Thymus (tissue), 11 donors: Measurements from ENCODE around the gene ELOA2. TPM values are rescaled to one million over a fixed set of nuclear protein-coding genes. Genes with fewer than 3 reads are reported as not detected.
"Not testable (repeated sequence)": the region's sequence is repeated elsewhere in the genome, so short reads cannot be mapped to it uniquely, and the experiment has no call there.

Experiments
- DNase-seq, 9 donors: peaks; one replicate each; pipeline ENCODE4 v3.0.0-alpha.2; 2013; ENCODE audit warnings: low spot score in 9 of 9, low read depth in 6 of 9, missing footprints in 1 of 9
- H3K27ac ChIP-seq, 2 donors: one replicate each; pipeline ENCODE4 v1.5.1; 2013; ENCODE audit warnings: control low read depth in 1 of 2, low read depth in 1 of 2, low read length in 1 of 2, mild to moderate bottlenecking in 1 of 2, moderate library complexity in 1 of 2
- H3K27me3 ChIP-seq, 2 donors: one replicate each; pipeline ENCODE4 v1.5.1; 2013; ENCODE audit warnings: low read length in 1 of 2; ENCODE audit not compliant: control insufficient read depth in 2 of 2, insufficient read depth in 1 of 2
- H3K36me3 ChIP-seq, 2 donors: one replicate each; pipeline ENCODE4 v1.5.1; 2013; ENCODE audit warnings: low read length in 1 of 2, mild to moderate bottlenecking in 1 of 2, moderate library complexity in 1 of 2; ENCODE audit not compliant: control insufficient read depth in 2 of 2, insufficient read depth in 2 of 2
- H3K4me1 ChIP-seq, 2 donors: one replicate each; pipeline ENCODE4 v1.5.1; 2013; ENCODE audit warnings: low read length in 2 of 2; ENCODE audit not compliant: control insufficient read depth in 2 of 2, insufficient read depth in 2 of 2
- H3K4me3 ChIP-seq, 2 donors: one replicate each; pipeline ENCODE4 v1.5.1; 2013; ENCODE audit warnings: low read length in 2 of 2, control low read depth in 1 of 2, mild to moderate bottlenecking in 1 of 2
- H3K9me3 ChIP-seq, 2 donors: one replicate each; pipeline ENCODE4 v1.5.1; 2013; ENCODE audit warnings: low read length in 1 of 2, mild to moderate bottlenecking in 1 of 2; ENCODE audit not compliant: control insufficient read depth in 2 of 2, insufficient read depth in 1 of 2
- WGBS: extraction: QIAGEN DNeasy Blood & Tissue Kit; methylation state at CpG from one replicate; pipeline ENCODE4 v1.1.7; 2013; 5-methylcytosine and 5-hydroxymethylcytosine counted together
- polyA plus RNA-seq: library from polyadenylated mRNA; stranded (reverse); fragments of 200-250 nt; gene quantifications from one replicate; pipeline ENCODE4 v1.2.3, GENCODE V29; 2013
- total RNA-seq: library from RNA; stranded (reverse); fragments of 120-200 nt; gene quantifications from one replicate; pipeline ENCODE4 v1.2.4, GENCODE V29; 2013
- donor health status: healthy.

The ELOA2 gene
- total and polyA plus RNA-seq, 2 donors, result not detected

- 42% methylated on average over 7 of the region's 7 CpGs for WGBS
- Histone ChIP-seq H3K36me3 (no peaks in the 10 kb centered on the region), H3K9me3 (no peaks in the 10 kb centered on the region), H3K27me3 (no peaks in the 10 kb centered on the region), H3K4me3 (no peak overlapping the region), H3K4me1 (no peaks in the 10 kb centered on the region), H3K27ac (no peak overlapping the region)
- peak in 6 of 9 donors; percentile 2 to 30 (median 4) for DNase-seq
Observed at GRCh38 chr18:47050468-47050867, 15.0 kb upstream of the ELOA2 start.

- 97% methylated on average over 6 of the region's 6 CpGs for WGBS
- H3K27ac ChIP-seq, result no peak overlapping the region
- no peaks in the 10 kb centered on the region for H3K27me3 ChIP-seq
- H3K4me3 ChIP-seq, result no peak overlapping the region
- no peaks in the 10 kb centered on the region for H3K36me3 ChIP-seq
- H3K4me1 ChIP-seq, result no peaks in the 10 kb centered on the region
- no peaks in the 10 kb centered on the region for H3K9me3 ChIP-seq
- DNase-seq, result no peak
Observed at GRCh38 chr18:47040982-47041381, 5.6 kb upstream of the ELOA2 start.

GRCh38 chr18:47036927-47037578 is 1.6 kb upstream of the ELOA2 start:
- 90% methylated on average over 3 of the region's 3 CpGs for WGBS
- H3K36me3 ChIP-seq, result no peaks in the 10 kb centered on the region

GRCh38 chr18:47036298-47036874 is 965 bp upstream of the ELOA2 start:
- no peak overlapping the region for H3K4me3 ChIP-seq
- peaks cover 1 to 30% of the 10 kb centered on the region in 2 donors for H3K9me3 ChIP-seq
- DNase-seq, result no peak
- no peaks in the 10 kb centered on the region for H3K36me3 ChIP-seq
- H3K4me1 ChIP-seq, result no peaks in the 10 kb centered on the region
- no peaks in the 10 kb centered on the region for H3K27me3 ChIP-seq
- no peak overlapping the region for H3K27ac ChIP-seq
- 89% methylated on average over 2 of the region's 2 CpGs for WGBS

More at GRCh38 chr18:47036927-47037578, 1.6 kb upstream of the ELOA2 start:
- H3K9me3 ChIP-seq, result peaks cover 1 to 30% of the 10 kb centered on the region in 2 donors
- no peak overlapping the region for H3K4me3 ChIP-seq
- H3K27me3 ChIP-seq, result no peaks in the 10 kb centered on the region
- no peak overlapping the region for H3K27ac ChIP-seq
- DNase-seq, result no peak
- no peaks in the 10 kb centered on the region for H3K4me1 ChIP-seq

GRCh38 chr18:47034591-47034990 is 830 bp downstream of the ELOA2 start:
- not testable (repeated sequence) for H3K4me1 ChIP-seq, H3K4me3 ChIP-seq, H3K36me3 ChIP-seq, H3K27me3 ChIP-seq, DNase-seq, H3K27ac ChIP-seq
- 98% methylated on average over 28 of the region's 28 CpGs for WGBS
- H3K9me3 ChIP-seq, result peaks cover 1 to 30% of the 10 kb centered on the region in 2 donors

GRCh38 chr18:47032945-47033344 is 2.5 kb downstream of the ELOA2 start:
- H3K9me3 ChIP-seq, result peaks cover 1 to 34% of the 10 kb centered on the region in 2 donors
- H3K27me3 ChIP-seq, result no peaks in the 10 kb centered on the region
- no peak overlapping the region for H3K4me3 ChIP-seq
- 93% methylated on average over 19 of the region's 19 CpGs for WGBS
- no peak for DNase-seq
- H3K36me3 ChIP-seq, result no peaks in the 10 kb centered on the region
- no peaks in the 10 kb centered on the region for H3K4me1 ChIP-seq
- H3K27ac ChIP-seq, result no peak overlapping the region

- H3K4me1 ChIP-seq, H3K27ac ChIP-seq, DNase-seq, H3K36me3 ChIP-seq, H3K27me3 ChIP-seq, H3K4me3 ChIP-seq: not testable (repeated sequence)
- peaks cover 1 to 34% of the 10 kb centered on the region in 2 donors for H3K9me3 ChIP-seq
- WGBS, result 97% methylated on average over 6 of the region's 12 CpGs
Observed at GRCh38 chr18:47030887-47031286, 4.5 kb downstream of the ELOA2 start.

GRCh38 chr18:47029684-47030353 is 5.6 kb downstream of the ELOA2 start:
- H3K4me1 ChIP-seq, H3K4me3 ChIP-seq, DNase-seq, H3K27me3 ChIP-seq, H3K27ac ChIP-seq, H3K36me3 ChIP-seq: not testable (repeated sequence)
- no CpG with 5 or more reads among the region's 55 CpGs for WGBS
- peaks cover 1 to 29% of the 10 kb centered on the region in 2 donors for H3K9me3 ChIP-seq

- DNase-seq, result not testable (repeated sequence)
Observed at GRCh38 chr18:47028738-47029137, 6.7 kb downstream of the ELOA2 start.

More at GRCh38 chr18:47028738-47029137, 6.7 kb downstream of the ELOA2 start:
- not testable (repeated sequence) for H3K27me3 ChIP-seq, H3K36me3 ChIP-seq, H3K4me3 ChIP-seq, H3K27ac ChIP-seq, H3K4me1 ChIP-seq
- H3K9me3 ChIP-seq, result peaks cover 1 to 19% of the 10 kb centered on the region in 2 donors
- 95% methylated on average over 9 of the region's 29 CpGs for WGBS
